Measurements from ENCODE around the gene CTIF. TPM values are rescaled to one million over a fixed set of nuclear protein-coding genes. Genes with fewer than 3 reads are reported as not detected.

The CTIF gene
- polyA plus RNA-seq, 3 donors = 0.38 to 8.7 (median 1.2) TPM

GRCh38 chr18:48902023-48902855 is 363.4 kb downstream of the CTIF start:
- H3K4me3 Mint-ChIP-seq = peak overlapping the region in 1 of 2 donors; percentile 42
- H2AFZ ChIP-seq (ENCODE audit: insufficient read depth, low read depth, low read length, poor library complexity, severe bottlenecking) = peak overlapping the region; percentile 79
- H3K4me1 ChIP-seq (ENCODE audit: control insufficient read depth in 1 of 2, insufficient read depth in 2 of 2, low read length in 2 of 2) = peaks cover 32 to 44% of the 10 kb centered on the region in 2 donors
- H3K27ac Mint-ChIP-seq = peak overlapping the region; percentile 32 to 90 (median 73)
- H3K79me2 ChIP-seq (ENCODE audit: insufficient read depth, low read length) = no peaks in the 10 kb centered on the region
- no peaks in the 10 kb centered on the region for H4K20me1 ChIP-seq (ENCODE audit: insufficient read depth, low read length)
- H3K4me2 ChIP-seq (replicated peaks; ENCODE audit: extremely low read depth, low read length, poor library complexity, severe bottlenecking) = peak overlapping the region; percentile 41
- peaks cover 46% of the 10 kb centered on the region for H3K4me1 Mint-ChIP-seq
- peak overlapping the region; percentile 57 for H3K9ac ChIP-seq (ENCODE audit: insufficient read depth, low read length, poor library complexity, severe bottlenecking)
- peaks cover 4% of the 10 kb centered on the region in 2 donors for H3K36me3 Mint-ChIP-seq
- H3K9me3 Mint-ChIP-seq = peaks cover 7 to 15% (median 12%) of the 10 kb centered on the region in 7 donors
- no peaks in the 10 kb centered on the region for H3K27me3 ChIP-seq (ENCODE audit: control insufficient read depth in 2 of 2, insufficient read depth in 2 of 2, low read length in 2 of 2)
- TF ChIP-seq, protein P1, sequence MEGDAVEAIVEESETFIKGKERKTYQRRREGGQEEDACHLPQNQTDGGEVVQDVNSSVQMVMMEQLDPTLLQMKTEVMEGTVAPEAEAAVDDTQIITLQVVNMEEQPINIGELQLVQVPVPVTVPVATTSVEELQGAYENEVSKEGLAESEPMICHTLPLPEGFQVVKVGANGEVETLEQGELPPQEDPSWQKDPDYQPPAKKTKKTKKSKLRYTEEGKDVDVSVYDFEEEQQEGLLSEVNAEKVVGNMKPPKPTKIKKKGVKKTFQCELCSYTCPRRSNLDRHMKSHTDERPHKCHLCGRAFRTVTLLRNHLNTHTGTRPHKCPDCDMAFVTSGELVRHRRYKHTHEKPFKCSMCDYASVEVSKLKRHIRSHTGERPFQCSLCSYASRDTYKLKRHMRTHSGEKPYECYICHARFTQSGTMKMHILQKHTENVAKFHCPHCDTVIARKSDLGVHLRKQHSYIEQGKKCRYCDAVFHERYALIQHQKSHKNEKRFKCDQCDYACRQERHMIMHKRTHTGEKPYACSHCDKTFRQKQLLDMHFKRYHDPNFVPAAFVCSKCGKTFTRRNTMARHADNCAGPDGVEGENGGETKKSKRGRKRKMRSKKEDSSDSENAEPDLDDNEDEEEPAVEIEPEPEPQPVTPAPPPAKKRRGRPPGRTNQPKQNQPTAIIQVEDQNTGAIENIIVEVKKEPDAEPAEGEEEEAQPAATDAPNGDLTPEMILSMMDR (IDR thresholded peaks at IDR 0.05) = no peak
- 29% methylated on average over 27 of the region's 27 CpGs for WGBS (ENCODE audit: insufficient coverage)
- no peaks in the 10 kb centered on the region for H3K36me3 ChIP-seq (replicated peaks in 1 of 2; ENCODE audit: control insufficient read depth in 1 of 2, insufficient read depth in 2 of 2, low read length in 2 of 2)
- peaks cover 7 to 10% of the 10 kb centered on the region in 2 donors for H3K9me3 ChIP-seq (replicated peaks in 1 of 2; ENCODE audit: control insufficient read depth in 1 of 2, insufficient read depth in 1 of 2, low read length in 2 of 2)
- intact Hi-C loops (cut with micrococcal nuclease) = loop anchor here in 1 of 2 donors (5.0 kb wide), 1 partner anchor 45 kb away; no protein-coding TSS in a partner anchor
- H3K4me3 ChIP-seq (replicated peaks in 1 of 3; ENCODE audit: low read depth in 2 of 3, low read length in 3 of 3) = peak overlapping the region in 1 of 3 experiments; percentile 8
- peak overlapping the region; percentile 25 to 61 for H3K27ac ChIP-seq (ENCODE audit: low read depth in 1 of 2, low read length in 2 of 2)
- H3K27me3 Mint-ChIP-seq (ENCODE audit: low read depth in 3 of 3) = peaks cover 2 to 6% (median 3%) of the 10 kb centered on the region in 3 donors
- peak; percentile 63 to 86 (median 66) for DNase-seq

DNA sequence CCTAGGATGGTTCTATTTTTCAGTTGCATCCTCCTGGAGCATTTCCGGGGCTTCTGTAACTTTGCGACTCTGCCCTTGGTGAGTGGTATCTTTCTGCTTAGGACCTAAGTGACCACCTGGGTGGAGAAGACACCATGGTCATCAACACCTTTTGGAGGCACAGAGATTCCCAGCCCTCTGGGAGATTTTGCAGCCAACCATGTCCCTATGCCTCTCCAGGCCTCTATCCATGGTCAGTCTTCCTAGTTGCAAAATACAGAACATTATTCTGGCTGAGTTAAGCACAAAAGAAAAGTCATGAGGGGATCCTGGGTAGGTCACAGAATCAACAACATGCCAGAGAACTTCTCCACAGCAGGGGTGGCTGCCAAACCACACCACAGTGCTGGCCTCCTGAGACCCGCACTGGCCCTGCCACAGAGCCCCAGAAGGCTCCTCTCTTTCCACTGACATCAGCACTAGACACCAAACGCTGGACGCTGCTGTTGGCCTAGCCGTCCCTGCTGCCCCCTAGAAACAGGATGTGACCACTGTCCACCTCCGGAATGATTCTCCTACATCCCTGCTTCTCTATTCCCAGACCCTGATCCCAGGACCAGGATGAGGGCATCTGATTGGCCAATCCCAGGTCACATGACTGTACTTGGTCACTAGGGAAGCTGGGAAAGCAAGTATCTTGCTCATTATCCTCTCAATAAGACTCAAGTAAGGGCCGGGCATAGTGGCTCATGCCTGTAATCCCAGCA is 364.2 kb downstream of the CTIF start:
- no peaks in the 10 kb centered on the region for H3K36me3 ChIP-seq (replicated peaks in 1 of 2; ENCODE audit: control insufficient read depth in 1 of 2, insufficient read depth in 2 of 2, low read length in 2 of 2)
- H3K4me2 ChIP-seq (replicated peaks; ENCODE audit: extremely low read depth, low read length, poor library complexity, severe bottlenecking) = no peak overlapping the region

More for the DNA sequence above, 364.2 kb downstream of the CTIF start:
- Histone ChIP-seq H3K27me3 (ENCODE audit: control insufficient read depth in 2 of 2, insufficient read depth in 2 of 2, low read length in 2 of 2) (no peaks in the 10 kb centered on the region), H4K20me1 (ENCODE audit: insufficient read depth, low read length) (no peaks in the 10 kb centered on the region), H3K4me1 (ENCODE audit: control insufficient read depth in 1 of 2, insufficient read depth in 2 of 2, low read length in 2 of 2) (peaks cover 25 to 36% of the 10 kb centered on the region in 2 donors), H3K9me3 (replicated peaks in 1 of 2; ENCODE audit: control insufficient read depth in 1 of 2, insufficient read depth in 1 of 2, low read length in 2 of 2) (peaks cover 7 to 10% of the 10 kb centered on the region in 2 donors), H3K79me2 (ENCODE audit: insufficient read depth, low read length) (no peaks in the 10 kb centered on the region), H3K9ac (ENCODE audit: insufficient read depth, low read length, poor library complexity, severe bottlenecking) (no peak overlapping the region), H3K4me3 (replicated peaks in 1 of 3; ENCODE audit: low read depth in 2 of 3, low read length in 3 of 3) (no peak overlapping the region), H2AFZ (ENCODE audit: insufficient read depth, low read depth, low read length, poor library complexity, severe bottlenecking) (no peak overlapping the region), H3K27ac (ENCODE audit: low read depth in 1 of 2, low read length in 2 of 2) (peak overlapping the region in 1 of 2 donors; percentile 61)
- no peak overlapping the region for H3K4me3 Mint-ChIP-seq
- intact Hi-C loops (cut with micrococcal nuclease) = loop anchor here in 1 of 2 donors (5.0 kb wide), 1 partner anchor 44 kb away; no protein-coding TSS in a partner anchor
- 96% methylated on average over 8 of the region's 8 CpGs for WGBS (ENCODE audit: insufficient coverage)
- peaks cover 39% of the 10 kb centered on the region for H3K4me1 Mint-ChIP-seq
- TF ChIP-seq, protein P1 (IDR thresholded peaks at IDR 0.05) = no peak
- H3K27ac Mint-ChIP-seq = peak overlapping the region in 2 of 7 donors; percentile 18 to 49
- peaks cover 2 to 6% (median 3%) of the 10 kb centered on the region in 3 donors for H3K27me3 Mint-ChIP-seq (ENCODE audit: low read depth in 3 of 3)
- H3K9me3 Mint-ChIP-seq = peaks cover 7 to 15% (median 12%) of the 10 kb centered on the region in 7 donors
- peaks cover 4% of the 10 kb centered on the region in 2 donors for H3K36me3 Mint-ChIP-seq
- DNase-seq = no peak
